NCI-H774 (cell line): Measurements from ENCODE around the gene ZNF425.
"Not testable (repeated sequence)": the region's sequence is repeated elsewhere in the genome, so short reads cannot be mapped to it uniquely, and the experiment has no call there.

Experiments
- DNase-seq: peaks from one replicate; lab custom pipeline; 2025; lab: John Stamatoyannopoulos, UW

ZNF425 gene

DNA sequence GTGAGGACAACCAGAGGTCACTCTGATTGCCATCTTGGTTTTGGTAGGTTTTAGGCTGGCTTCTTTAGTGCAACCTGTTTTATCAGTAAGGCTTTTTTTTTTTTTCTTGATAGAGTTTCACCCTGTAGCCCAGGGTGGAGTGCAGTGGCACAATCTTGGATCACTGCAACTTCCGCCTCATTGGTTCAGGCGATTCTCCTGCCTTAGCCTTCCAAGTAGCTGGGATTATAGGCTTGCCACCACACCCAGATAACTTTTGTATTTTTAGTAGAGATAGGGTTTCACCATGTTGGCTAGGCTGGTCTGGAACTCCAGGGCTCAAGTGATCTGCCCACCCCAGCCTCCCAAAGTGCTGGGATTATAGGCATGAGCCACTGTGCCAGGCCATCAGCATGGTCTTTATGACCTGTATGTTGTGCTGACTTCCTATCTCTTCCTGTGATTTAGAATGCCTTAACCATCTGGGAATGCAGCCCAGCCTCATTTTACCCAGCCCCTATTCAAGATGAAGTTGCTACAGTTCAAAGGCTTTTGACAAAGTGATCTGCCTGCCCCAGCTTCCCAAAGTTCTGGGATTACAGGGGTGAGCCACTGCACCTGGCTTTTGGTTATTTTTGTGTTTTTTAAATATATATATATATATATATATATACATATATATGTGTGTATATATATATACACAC lies 7.0 kb upstream of the ZNF425 start:
- DNase-seq: no peak

DNA sequence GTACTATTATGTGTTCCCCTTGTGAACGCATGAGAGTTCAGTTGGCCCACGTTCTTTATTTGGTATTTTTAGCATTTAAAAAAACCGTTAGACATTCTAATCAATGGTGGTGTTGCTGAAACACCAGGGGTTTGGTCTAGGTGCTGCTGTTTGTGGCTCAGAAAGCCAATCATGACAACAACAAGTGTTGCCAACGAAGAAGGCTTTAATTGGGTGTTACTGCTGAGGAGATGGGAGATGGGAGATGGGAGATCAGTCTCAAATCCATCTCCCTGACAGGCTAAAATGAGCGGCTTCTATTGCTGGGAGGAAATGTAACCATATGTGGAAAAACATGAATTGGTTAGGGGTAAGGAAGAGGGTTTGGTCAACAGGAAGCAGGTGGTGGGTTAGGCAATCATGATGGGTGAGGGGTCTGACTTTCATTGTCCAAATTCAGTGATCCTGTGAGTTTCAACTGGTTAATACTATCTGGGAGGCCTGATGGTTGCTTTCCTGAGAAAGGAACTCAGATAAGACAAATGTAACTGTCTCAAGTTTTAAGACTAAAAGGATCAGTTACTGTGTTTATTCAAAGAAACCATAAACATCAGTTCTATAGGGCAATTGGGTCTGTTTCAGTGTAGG lies 4.6 kb upstream of the ZNF425 start:
- DNase-seq: no peak

DNA sequence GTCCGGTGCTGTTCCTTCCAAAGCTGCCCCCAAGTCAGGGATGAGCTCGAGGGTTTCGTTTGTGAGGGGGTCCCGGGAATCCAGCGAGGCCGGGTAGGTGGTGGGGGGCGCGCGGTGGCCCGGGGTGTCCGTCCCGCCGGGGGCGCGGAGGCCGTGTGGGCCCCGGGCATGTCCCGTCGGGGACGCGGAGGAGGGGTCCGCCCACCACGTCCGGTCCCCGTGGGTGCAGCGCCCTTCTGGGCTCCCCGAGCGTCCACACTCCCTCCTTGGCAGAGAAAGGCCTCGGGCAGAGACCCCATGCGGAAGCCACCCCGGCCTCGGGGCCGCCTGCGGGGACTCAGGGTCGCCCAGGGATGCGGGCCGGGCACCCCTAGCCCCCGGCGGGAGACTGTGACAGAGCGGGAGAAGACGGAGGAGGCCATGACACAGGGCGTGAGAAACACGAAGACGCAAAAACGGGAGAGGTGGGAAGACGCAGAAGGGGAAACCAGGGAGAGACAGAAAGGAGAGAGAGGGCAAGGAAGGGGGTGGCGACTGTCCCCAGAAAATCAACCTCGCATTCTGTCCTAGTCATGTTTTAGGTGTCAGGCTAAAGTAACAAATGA lies 640 bp upstream of the ZNF425 start:
- no peak for DNase-seq

DNA sequence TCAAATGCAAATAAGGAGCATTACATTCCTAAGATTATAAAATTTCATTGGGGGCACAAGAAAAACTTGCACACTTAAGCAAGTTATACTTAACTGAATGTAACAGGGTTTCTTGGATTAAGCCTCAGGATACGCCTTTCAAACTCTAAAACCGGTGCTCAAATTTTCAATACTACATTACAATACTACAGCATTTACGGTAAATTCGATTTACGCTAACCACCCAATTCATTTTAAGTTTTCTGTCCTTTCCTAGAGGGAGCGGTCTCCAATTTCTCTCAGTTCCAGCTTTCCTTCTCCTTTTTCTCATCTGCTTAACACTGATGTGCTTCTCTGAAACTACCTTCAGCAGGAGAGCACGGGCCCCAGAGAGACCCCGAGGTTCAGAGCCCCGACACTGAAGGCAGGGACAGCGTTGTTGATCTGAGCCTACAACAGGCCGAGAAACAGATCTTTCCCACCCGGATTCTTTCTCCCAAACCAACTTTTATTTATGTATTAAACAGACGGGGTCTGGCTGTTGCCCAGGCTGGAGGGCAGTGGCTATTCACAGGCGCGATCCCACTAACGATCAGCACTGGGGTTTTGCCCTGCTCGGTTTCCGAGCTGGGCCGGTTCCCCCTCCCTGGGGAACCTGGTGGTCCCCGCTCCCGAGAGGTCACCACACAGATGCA lies 798 bp downstream of the ZNF425 start:
- DNase-seq: no peak

DNA sequence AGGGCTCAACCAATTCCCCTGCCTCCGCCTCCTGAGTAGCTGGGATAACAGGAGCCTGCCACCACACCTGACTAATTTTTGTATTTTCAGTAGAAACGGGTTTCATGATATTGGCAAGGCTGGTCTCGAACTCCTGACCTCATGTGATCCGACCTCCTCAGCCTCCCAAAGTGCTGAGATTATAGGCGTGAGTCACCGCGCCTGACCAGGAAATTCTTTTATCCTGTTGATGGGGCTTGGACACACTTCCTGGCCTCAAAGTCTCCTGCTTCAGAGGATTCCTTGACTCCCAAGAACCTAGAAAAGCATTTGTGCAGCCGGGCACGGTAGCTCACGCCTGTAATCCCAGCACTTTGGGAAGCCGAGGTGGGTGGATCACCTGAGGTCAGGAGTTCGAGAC lies 16.2 kb downstream of the ZNF425 start:
- DNase-seq: no peak

DNA sequence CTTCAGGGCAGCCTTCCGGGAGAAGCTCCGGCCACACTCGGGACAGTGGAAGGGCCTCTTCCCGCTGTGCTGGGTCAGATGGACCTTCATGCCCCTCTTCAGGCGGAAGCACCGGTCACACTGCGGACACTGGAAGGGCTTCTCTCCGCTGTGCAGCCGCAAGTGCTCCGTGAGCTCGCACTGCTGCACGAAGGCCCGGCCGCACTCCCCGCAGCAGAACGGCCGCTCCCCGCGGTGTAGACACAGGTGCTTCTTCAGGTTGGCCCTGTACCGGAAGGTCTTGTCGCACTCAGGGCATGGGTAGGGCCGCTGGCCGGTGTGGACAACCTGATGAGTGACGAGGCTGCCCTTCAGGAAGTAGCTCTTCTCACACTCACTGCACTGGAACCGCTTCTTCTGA lies 21.4 kb downstream of the ZNF425 start:
- DNase-seq: no peak

DNA sequence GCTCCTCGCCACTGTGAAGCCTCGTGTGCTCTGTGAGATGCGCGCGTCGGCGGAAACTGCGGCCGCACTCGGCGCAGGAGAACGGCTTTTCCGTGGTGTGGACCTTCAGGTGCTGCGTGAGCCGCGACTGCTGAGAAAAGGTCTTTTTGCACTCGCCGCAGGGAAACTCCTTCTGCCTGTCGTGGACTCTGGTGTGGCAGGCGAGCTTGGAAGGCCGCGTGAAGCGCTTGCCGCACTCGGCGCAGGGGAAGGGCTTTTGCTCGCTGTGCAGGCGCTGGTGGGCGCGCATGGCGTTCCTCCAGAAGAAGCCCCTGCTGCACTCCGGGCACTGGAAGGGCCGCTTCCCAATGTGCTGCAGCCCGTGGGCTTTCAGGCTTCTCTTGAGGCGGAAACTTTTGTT lies 21.9 kb downstream of the ZNF425 start:
- DNase-seq: no peak

DNA sequence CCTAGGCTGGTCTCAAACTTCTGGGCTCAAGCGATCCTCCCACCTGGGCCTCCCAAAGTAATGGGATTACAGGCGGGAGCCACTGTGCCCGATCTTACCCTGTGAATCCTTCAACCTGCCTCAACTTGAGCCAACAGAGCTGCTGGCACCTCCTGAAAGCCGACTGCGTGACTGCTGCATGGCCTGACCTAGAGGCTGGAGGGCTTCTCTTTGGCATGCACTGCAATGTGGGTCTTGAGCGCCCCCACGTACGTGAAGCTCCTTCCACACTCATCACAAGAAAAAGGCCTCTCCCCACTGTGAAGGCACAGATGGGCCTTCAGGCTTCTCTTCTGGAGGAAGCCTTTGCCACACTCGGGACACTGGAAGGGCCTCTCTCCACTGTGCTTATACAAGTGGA lies 22.7 kb downstream of the ZNF425 start:
- no peak for DNase-seq

DNA sequence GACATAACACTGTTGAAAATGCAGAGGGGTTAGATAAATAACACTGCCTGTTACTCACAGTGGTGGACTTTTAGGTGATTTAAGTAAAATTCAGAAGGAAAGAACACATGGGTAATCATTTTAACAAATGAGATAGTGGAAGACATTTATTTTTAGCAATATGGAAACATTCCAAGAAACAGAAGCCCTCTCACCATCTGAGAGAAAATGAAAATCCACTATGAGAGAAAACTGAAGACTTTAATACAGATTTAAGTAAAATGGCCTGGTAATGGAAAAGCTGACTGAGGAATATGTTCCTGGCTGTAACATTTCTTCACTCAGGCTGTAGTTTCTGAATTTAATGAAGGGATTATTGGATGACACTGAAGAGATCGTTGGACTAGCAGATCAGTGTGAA lies 23.5 kb downstream of the ZNF425 start:
- no peak for DNase-seq

DNA sequence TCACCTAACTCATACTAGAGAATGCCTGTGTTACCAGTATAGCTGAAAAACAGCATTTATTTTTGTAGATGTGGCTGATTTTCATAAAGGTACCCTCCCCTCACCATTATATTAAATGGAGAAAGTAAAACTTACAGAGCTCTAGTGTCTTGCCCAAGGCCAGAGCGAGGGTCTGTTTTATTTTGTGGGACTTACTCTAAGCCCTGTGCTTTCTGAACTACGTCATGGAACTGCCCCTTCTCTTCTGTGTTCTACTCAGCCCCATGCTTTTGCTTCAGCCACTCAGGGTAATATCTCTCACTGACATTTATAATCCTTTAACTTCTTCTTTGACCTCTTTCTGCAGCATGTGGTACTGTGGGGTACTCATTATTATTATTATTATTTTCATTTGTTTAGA lies 25.3 kb downstream of the ZNF425 start:
- DNase-seq: no peak

DNA sequence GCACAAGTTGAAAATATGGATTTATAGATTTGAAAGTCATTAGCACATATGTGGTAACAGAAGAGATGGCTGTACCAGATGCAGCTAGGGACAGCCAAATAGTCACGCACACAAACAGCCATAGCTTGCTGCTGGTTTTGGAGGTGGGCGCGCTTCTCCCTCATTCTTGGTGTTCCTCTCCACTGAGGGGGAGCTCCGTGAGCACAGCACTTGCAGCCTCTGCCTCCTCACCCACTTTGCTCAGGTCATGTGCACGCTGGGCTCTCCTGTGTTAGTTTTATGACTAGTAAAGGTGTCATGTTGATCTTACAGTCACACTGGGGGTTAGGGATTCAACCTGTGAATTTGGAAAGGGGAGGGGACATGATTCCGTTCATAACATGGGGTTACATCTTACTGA lies 27.1 kb downstream of the ZNF425 start:
- no peak for DNase-seq

DNA sequence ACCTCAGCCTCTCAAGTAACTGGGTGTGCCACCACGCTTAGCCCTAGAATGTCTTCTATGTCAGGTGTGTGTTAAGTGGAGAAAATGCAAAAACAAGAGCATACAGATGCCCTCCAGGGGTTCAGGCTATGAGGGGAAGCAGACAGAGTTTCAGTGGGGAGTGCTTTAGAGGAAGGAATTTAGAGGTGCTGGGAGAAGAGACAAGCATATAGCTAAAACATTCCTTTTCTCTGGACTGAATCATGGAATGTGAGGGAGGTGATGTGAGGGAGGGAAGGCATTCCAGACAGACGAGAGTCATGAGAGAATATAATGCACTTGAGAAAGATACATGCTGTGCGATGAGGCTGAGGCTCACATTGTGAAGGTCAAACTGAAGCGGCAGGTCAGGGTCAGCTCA lies 29.0 kb downstream of the ZNF425 start:
- no peak for DNase-seq

DNA sequence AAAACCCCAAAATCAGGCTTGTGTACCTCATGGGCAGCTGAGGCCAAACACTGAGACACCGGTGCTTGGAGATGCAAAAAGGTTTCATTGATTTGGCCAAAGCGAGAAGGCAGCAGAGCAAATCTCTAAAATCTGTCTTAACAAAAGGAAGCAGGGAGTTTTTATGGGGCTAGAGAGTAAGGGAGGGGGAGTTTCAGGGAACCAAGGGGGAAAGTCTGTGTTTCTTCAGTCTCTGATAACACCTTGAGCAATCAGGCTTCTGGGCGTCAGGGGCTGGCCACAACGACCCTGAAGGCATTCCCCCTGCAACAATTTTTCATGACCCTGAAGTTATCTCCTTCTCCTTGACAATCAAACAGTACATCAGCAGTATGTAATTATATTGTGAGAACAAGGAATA lies 32.9 kb downstream of the ZNF425 start:
- DNase-seq: no peak

DNA sequence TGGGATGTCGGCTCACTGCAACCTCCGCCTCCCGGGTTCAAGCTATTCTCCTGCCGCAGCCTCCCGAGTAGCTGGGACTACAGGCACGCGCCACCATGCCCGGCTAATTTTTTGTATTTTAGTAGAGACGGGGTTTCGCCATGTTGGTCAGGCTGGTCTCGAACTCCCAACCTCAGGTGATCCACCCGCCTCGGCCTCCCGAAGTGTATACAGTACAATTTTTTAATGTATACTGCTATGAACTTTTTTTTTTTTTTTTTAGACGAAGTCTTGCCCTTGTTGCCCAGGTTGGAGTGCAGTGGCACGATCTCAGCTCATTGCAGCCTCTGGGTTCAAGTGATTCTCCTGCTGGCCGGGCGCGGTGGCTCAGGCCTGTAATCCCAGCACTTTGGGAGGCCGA lies 33.9 kb downstream of the ZNF425 start:
- not testable (repeated sequence) for DNase-seq

DNA sequence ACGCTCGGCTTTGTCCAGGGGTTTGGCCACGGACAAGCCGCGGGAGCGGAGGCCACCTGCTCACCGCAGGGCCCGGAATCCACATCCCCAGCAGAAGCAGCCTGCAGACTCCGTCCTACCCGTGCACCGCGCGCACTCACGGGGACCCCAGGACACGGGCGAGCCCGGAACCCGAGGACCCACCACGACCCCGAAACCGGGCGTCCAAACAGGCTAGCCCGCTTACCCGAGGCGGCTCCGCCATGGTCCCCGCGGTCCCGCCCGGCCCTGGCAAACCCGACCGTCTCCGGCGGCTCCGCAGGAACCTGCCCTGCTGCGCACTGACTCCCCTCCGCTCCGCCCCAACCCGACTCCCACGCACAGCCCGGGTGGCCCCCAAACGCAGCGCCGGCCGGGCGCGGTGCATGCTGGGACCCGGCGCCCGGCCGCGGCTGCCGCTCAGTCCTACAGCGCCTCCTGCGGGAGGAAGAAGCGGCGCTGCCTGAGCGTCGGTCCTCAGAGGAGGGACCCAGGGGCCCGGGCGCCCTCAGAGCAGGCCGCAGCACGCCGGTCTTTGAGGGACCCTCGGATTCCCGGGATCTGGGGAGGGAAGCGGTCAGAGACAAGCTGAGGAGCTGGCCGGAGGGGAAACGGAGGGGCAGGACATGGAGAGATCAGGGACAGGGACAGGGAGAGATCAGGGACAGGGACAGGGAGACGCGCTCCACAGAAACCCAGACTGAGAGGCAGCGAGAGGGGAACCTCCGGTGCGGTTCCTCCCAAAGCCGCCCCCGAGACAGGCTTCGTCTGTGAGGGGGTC lies 35.5 kb downstream of the ZNF425 start, which contains the start of gene ZNF786:
Gene ZNF786 (minus strand): TSS at position 322 of the 799 bp plus-strand sequence. CDS start 78 bp downstream, at position 244.
- DNase-seq: peak; percentile 88

DNA sequence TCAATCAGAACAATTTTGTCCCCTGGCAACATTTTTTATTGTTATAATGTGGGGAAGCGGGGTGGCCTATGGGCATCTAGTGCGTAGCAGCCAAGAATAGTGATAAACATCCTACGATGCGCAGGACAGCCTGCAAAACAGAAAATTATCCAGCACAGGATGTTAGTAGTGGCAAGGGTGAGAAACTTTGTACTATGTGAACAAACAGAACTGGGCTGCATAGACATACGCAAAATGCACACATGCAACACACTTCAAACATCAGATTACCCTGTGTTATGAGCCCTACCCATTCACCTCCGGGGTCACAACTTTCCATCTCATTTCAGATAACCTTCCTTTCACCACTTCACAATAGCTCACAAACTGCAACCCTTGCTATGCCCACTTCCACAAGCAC lies 38.7 kb downstream of the ZNF425 start:
- no peak for DNase-seq

DNA sequence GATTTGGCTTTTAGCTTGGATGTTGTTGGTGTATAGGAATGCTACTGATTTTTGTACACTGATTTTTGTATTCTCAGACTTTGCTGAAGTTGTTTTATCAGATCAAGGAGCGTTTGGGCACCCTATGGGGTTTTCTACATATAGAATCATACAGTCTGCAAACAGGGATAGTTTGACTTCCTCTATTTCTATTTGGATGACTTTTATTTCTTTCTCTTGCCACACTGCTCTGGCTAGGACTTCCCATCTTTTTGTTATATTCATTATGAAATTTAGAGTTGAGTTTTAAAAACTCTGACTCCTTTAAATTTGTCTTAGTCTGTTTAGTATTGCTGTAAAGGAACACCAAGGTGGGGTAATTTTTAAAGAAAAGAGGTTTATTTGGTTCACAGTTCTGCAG lies 40.3 kb downstream of the ZNF425 start:
- no peak for DNase-seq

DNA sequence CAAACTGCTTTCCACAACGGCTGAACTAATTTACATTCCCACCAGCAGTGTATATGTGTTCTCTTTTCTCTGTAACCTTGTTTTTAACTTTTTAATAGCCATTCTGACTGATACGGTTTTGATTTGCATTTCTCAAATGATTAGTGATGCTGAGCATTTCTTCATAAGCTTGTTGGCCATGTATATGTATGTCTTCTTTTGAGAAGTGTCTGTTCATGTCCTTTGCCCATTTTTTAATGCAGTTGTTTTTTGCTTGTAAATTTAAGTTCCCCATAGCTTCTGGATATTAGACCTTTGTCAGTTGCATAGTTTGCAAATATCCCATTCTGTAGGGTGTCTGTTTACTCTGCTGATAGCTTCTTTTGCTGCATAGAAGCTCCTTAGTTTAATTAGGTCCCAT lies 41.7 kb downstream of the ZNF425 start:
- no peak for DNase-seq

DNA sequence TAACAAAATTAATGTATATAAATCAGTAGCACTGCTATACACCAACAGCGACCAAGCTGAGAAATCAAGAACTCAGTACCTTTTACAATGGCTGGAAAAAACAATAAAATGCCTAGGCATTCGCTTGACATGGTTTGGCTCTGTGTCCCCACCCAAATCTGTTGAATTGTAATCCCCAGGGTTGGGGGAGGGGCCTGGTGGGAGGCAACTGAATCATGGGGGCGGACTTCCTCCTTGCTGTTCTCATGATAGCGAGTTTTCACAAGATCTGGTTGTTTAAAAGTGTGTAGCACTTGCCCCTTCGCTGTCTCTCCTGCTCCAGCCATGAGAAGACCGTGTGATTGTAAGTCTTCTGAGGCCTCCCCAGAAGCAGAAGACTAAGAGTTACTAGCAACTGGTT lies 44.2 kb downstream of the ZNF425 start:
- no peak for DNase-seq

DNA sequence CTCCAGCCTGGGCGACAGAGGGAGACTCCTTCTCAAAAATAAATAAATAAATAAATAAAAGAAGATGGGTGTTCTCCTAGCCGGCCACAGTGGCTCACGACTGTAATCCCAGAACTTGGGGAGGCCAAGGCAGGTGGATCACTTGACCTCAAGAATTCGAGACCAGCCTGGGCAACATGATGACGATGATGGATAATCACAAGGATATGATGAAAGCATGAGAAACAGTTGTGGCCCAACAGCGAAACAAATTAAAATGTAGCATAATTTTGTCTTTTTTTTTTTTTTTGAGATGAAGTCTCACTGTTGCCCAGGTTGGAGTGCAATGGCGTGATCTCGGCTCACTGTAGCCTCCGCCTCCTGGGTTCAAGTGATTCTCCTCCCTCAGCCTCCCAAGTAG lies 48.5 kb downstream of the ZNF425 start:
- no peak for DNase-seq

DNA sequence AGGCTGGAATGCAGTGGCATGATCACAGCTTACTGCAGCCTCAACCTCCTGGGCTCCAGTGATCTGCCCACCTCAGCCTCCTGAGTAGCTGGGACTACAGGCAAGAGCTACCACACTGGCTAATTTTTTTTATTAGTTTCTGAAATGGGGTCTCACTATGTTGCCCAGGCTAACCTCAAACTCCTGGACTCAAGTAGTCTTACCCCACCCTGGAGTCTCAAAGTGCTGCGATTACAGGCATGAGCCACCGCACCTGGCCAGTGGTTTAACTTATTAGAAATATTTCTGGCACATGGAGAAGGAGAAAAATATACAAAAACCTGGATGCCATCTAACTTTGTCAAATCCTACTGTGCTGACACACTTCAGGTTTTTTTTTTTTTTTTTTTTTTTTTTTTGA lies 50.8 kb downstream of the ZNF425 start:
- no peak for DNase-seq
